Esophagus muscularis mucosa (tissue), 4 donors: ENCODE measurements around the gene GRAMD4. TPM values are rescaled to one million over a fixed set of nuclear protein-coding genes. Genes with fewer than 3 reads are reported as not detected.

ENCODE experiments used
- DNase-seq: peaks from one replicate; pipeline ENCODE4 v3.0.0-alpha.2; 2017; ENCODE audit errors: extremely low spot score
- H3K27ac ChIP-seq, 4 donors: fragments of 200-600 bp; sonication (generic); replicated peaks in 1 of 4; 1 replicate in 3 of 4; 2 replicates in 1 of 4; pipeline ENCODE4 v1.5.1; 2016 to 2019; ENCODE audit warnings: mild to moderate bottlenecking in 1 of 4
- H3K27me3 ChIP-seq, 4 donors: fragments of 200-600 bp; sonication (generic); one replicate each; pipeline versions ENCODE4 v1.5.1 to v1.6.0; 2016 to 2019
- H3K36me3 ChIP-seq, 4 donors: fragments of 200-600 bp; sonication (generic); one replicate each; pipeline ENCODE4 v1.5.1; 2016 to 2019
- H3K4me1 ChIP-seq, 4 donors: fragments of 200-600 bp; sonication (generic); one replicate each; pipeline ENCODE4 v1.5.1; 2016 to 2019
- H3K4me3 ChIP-seq, 4 donors: fragments of 200-600 bp; sonication (generic); 1 replicate in 2 of 4; 2 replicates in 2 of 4; pipeline ENCODE4 v1.5.1; 2016 to 2019; ENCODE audit warnings: mild to moderate bottlenecking in 4 of 4, moderate library complexity in 1 of 4
- H3K9me3 ChIP-seq, 4 donors: fragments of 200-600 bp; sonication (generic); 1 replicate in 3 of 4; 2 replicates in 1 of 4; pipeline ENCODE4 v1.5.1; 2016 to 2019
- EP300 ChIP-seq: sonication (generic); formaldehyde crosslinking; IDR thresholded peaks from one replicate; pipeline ENCODE4 v1.6.1; 2017; ENCODE audit warnings: antibody characterized with exemption
- POLR2A ChIP-seq: fragments of 450-650 bp; IDR thresholded peaks from one replicate; pipeline ENCODE4 v1.6.1; 2017; ENCODE audit warnings: antibody characterized with exemption, moderate library complexity, mild to moderate bottlenecking, low read depth
- POLR2AphosphoS5 ChIP-seq, 2 donors: sonication (generic); formaldehyde crosslinking; IDR thresholded peaks; one replicate each; pipeline ENCODE4 v1.6.1; 2017; ENCODE audit warnings: antibody characterized with exemption in 2 of 2
- WGBS: methylation state at CpG from one replicate; pipeline ENCODE4 v1.1.5; 2018; 5-methylcytosine and 5-hydroxymethylcytosine counted together
- intact Hi-C: fragments of 100-400 bp; cut with DNase I; formaldehyde crosslinking; loops from one replicate; pipeline ENCODE4 v1.15.1; 2023
- total RNA-seq, 4 donors: library from RNA; depleted of rRNA; stranded (reverse); fragments of >200 nt; gene quantifications; one replicate each; pipeline versions ENCODE4 v1.1.0 to v1.2.1, GENCODE V29; 2016
- TF ChIP-seq, protein P1 (sequence below), 3 experiments: fragments of 200-600 bp in 2 of 3; fragments of 450-650 bp in 1 of 3; sonication (generic) in 2 of 3; IDR thresholded peaks; one replicate each; pipeline ENCODE4 v1.5.1; 2017 to 2019; ENCODE audit warnings: antibody characterized with exemption in 3 of 3, mild to moderate bottlenecking in 2 of 3, moderate library complexity in 1 of 3

Gene GRAMD4
- total RNA-seq, 4 donors from 2014 or later: 20.0 to 126 (median 63.8) TPM

- intact Hi-C loops: no loop called here
- WGBS: 99% methylated on average over 13 of the region's 18 CpGs
- no peak for DNase-seq
- Histone ChIP-seq H3K9me3 (no peaks in the 10 kb centered on the region), H3K4me1 (peaks cover 0 to 10% (median 4%) of the 10 kb centered on the region in 4 donors), H3K36me3 (peaks cover 17 to 96% (median 85%) of the 10 kb centered on the region in 4 donors), H3K27me3 (no peaks in the 10 kb centered on the region), H3K4me3 (no peak overlapping the region), H3K27ac (no peak overlapping the region)
- no peak for TF ChIP-seq EP300
- TF ChIP-seq POLR2A: no peak
- TF ChIP-seq, protein P1, sequence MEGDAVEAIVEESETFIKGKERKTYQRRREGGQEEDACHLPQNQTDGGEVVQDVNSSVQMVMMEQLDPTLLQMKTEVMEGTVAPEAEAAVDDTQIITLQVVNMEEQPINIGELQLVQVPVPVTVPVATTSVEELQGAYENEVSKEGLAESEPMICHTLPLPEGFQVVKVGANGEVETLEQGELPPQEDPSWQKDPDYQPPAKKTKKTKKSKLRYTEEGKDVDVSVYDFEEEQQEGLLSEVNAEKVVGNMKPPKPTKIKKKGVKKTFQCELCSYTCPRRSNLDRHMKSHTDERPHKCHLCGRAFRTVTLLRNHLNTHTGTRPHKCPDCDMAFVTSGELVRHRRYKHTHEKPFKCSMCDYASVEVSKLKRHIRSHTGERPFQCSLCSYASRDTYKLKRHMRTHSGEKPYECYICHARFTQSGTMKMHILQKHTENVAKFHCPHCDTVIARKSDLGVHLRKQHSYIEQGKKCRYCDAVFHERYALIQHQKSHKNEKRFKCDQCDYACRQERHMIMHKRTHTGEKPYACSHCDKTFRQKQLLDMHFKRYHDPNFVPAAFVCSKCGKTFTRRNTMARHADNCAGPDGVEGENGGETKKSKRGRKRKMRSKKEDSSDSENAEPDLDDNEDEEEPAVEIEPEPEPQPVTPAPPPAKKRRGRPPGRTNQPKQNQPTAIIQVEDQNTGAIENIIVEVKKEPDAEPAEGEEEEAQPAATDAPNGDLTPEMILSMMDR (IDR thresholded peaks at IDR 0.05): no peak
- TF ChIP-seq POLR2AphosphoS5 (IDR thresholded peaks at IDR 0.05): no peak
Observed at GRCh38 chr22:46665751-46666280, 45.6 kb downstream of the GRAMD4 start.

DNA sequence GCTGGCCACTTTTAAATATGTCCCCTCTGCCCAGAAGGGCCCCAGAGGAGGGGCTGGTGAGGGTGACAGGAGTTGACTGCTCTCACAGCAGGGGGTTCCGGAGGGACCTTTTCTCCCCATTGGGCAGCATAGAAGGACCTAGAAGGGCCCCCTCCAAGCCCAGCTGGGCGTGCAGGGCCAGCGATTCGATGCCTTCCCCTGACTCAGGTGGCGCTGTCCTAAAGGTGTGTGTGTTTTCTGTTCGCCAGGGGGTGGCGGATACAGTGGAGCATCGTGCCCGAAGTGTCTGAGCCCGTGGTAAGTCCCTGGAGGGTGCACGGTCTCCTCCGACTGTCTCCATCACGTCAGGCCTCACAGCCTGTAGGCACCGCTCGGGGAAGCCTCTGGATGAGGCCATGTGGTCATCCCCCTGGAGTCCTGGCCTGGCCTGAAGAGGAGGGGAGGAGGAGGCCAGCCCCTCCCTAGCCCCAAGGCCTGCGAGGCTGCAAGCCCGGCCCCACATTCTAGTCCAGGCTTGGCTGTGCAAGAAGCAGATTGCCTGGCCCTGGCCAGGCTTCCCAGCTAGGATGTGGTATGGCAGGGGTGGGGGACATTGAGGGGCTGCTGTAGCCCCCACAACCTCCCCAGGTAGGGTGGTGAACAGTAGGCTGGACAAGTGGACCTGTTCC lies 46.5 kb downstream of the GRAMD4 start:
- no peaks in the 10 kb centered on the region for H3K27me3 ChIP-seq
- no peak overlapping the region for H3K4me3 ChIP-seq
- intact Hi-C loops: no loop called here
- peaks cover 17 to 93% (median 85%) of the 10 kb centered on the region in 4 donors for H3K36me3 ChIP-seq
- H3K27ac ChIP-seq: no peak overlapping the region
- WGBS: 93% methylated on average over 7 of the region's 17 CpGs
- DNase-seq: no peak
- peaks cover 0 to 8% (median 4%) of the 10 kb centered on the region in 4 donors for H3K4me1 ChIP-seq
- TF ChIP-seq, protein P1 (IDR thresholded peaks at IDR 0.05): no peak
- TF ChIP-seq POLR2A (no peak), EP300 (no peak), POLR2AphosphoS5 (IDR thresholded peaks at IDR 0.05) (no peak)
- H3K9me3 ChIP-seq: no peaks in the 10 kb centered on the region

DNA sequence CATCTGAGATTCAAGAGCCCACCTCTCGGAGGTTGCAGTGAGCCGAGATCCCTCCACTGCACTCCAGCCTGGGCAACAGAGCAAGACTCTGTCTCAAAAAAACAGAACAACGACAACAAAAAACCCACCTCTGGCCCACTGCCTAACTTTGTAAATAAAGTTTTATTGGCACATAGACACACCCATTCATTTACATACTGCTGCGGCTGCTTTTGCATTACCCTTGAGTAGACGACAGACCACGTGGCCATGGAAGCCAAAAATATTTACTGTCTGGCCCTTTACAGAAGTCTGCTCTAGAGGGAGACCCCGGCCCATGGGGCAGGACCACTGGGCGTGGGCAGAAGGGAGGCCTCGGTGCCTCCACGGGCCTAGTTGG lies 47.0 kb downstream of the GRAMD4 start:
- H3K4me3 ChIP-seq: no peak overlapping the region
- intact Hi-C loops: no loop called here
- H3K4me1 ChIP-seq: peaks cover 0 to 7% (median 2%) of the 10 kb centered on the region in 4 donors
- peaks cover 17 to 90% (median 83%) of the 10 kb centered on the region in 4 donors for H3K36me3 ChIP-seq
- no peaks in the 10 kb centered on the region for H3K27me3 ChIP-seq
- H3K27ac ChIP-seq: no peak overlapping the region
- no peak for DNase-seq
- no peaks in the 10 kb centered on the region for H3K9me3 ChIP-seq
- WGBS: 97% methylated on average over 10 of the region's 10 CpGs
- TF ChIP-seq, protein P1 (IDR thresholded peaks at IDR 0.05): no peak
- TF ChIP-seq EP300 (no peak), POLR2AphosphoS5 (IDR thresholded peaks at IDR 0.05) (no peak), POLR2A (no peak)

DNA sequence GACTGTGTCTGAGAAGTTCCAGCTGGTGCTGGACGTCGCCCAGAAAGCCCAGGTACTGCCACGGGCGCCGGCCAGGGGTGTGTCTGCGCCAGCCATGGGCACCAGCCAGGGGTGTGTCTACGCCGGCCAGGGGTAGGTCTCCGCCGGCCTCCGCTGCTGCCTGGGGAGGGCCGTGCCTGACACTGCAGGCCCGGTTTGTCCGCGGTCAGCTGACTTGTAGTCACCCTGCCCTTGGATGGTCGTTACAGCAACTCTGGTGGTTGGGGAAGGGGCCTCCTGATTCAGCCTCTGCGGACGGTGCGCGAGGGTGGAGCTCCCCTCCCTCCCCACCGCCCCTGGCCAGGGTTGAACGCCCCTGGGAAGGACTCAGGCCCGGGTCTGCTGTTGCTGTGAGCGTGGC lies 47.9 kb downstream of the GRAMD4 start:
- Histone ChIP-seq H3K4me1 (peaks cover 0 to 7% (median 2%) of the 10 kb centered on the region in 4 donors), H3K27me3 (no peaks in the 10 kb centered on the region), H3K36me3 (peaks cover 14 to 87% (median 81%) of the 10 kb centered on the region in 4 donors), H3K27ac (no peak overlapping the region), H3K9me3 (no peaks in the 10 kb centered on the region), H3K4me3 (no peak overlapping the region)
- TF ChIP-seq, protein P1 (IDR thresholded peaks at IDR 0.05): no peak
- TF ChIP-seq POLR2AphosphoS5 (IDR thresholded peaks at IDR 0.05): no peak
- TF ChIP-seq POLR2A: no peak
- TF ChIP-seq EP300: no peak
- no peak for DNase-seq
- intact Hi-C loops: no loop called here
- WGBS: 70% methylated on average over 6 of the region's 24 CpGs
